Measurements from ENCODE around the gene ERRFI1.

Gene ERRFI1

DNA sequence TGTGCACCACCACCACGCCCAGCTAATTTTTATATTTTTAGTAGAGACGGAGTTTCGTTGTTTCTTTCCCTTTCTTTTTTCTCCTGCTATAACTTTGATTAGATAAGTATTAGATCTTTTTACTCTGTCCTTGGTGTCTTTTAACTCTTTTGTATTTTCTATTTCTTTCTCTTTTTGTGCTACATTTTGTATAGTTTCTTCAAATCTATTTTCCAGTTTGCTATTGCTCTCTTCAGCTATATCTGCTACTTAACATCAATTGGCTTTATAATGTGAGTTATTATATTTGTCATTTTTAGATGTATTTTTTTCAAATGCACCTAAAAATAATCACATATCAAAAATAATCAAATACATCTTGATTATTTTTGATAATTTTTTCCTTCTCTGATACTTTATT is 16.0 kb upstream of the ERRFI1 start:
- DNase-seq, result no peak

- DNase-seq, result no peak
Observed at GRCh38 chr1:8040586-8040985, 14.5 kb upstream of the ERRFI1 start.

GRCh38 chr1:8039071-8039470 is 13.0 kb upstream of the ERRFI1 start:
- no peak for DNase-seq

DNA sequence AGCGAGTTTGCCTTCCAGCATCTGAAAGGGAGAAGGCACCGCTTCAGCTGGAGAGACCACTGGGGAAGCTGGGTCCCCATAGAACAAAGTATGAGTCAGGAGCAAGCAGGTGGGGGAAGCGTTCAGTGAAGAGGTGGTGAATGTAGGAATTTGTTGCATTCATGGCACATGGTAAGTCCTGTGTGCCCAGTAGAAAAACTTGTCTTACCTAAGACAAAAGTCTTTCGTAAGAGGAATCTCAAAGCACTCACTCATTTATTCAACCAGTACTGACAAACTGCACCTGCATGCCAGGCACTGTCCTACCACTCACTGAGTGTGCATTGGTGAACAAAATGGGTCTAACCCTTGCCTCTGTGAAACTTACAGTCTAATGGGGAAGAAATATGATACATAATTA is 9.2 kb upstream of the ERRFI1 start:
- no peak for DNase-seq

GRCh38 chr1:8033322-8033721 is 7.2 kb upstream of the ERRFI1 start:
- DNase-seq, result no peak

- DNase-seq, result no peak
Observed at GRCh38 chr1:8032366-8032910, 6.3 kb upstream of the ERRFI1 start.

- no peak for DNase-seq
Observed at GRCh38 chr1:8031176-8031785, 5.2 kb upstream of the ERRFI1 start.

- DNase-seq, result no peak
Observed at GRCh38 chr1:8028571-8028910, 2.4 kb upstream of the ERRFI1 start.

- DNase-seq, result no peak
Observed at GRCh38 chr1:8027748-8028570, 1.9 kb upstream of the ERRFI1 start.

- no peak for DNase-seq
Observed at GRCh38 chr1:8026976-8027747, 1.1 kb upstream of the ERRFI1 start.

GRCh38 chr1:8025671-8026144 is 401 bp downstream of the ERRFI1 start:
- peak in 1 of 2 experiments; percentile 25 for DNase-seq

GRCh38 chr1:8025061-8025670 is 943 bp downstream of the ERRFI1 start:
- peak in 1 of 2 experiments; percentile 28 for DNase-seq

DNA sequence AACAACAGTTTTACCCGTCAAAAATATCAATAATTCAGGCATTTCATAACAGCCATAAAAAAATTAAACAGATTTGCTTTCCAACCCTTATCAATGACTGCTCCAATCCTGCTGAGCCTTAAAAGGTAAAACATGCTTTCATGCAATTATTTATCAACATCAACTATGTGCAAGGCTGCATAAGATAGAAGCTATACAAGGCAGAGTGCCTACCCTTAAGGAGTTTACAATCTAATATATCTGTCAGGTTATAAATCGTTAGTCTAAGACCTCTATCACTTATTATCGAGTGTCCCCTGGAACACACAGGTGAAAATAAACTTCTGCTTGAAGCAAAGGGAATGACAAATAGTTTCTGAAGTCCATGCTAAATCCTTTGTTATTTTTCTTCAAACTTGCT is 1.8 kb downstream of the ERRFI1 start:
- DNase-seq, result no peak

DNA sequence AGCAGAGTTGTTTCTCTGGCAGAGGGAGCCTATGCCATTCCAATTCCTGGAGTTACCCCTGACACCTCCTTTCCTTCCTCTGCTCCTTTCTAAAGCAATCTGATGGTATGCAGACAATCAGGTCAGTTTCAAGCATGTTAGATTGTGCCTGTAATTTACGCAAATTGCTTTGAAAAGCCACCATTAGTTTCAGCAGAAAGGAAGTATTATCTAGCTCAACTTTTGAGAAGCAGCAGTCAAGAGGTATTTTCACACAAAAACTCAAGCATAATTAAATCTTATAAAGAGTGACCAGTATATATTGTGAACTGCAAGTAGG is 2.2 kb downstream of the ERRFI1 start:
- DNase-seq, result no peak

GRCh38 chr1:8023287-8023994 is 2.7 kb downstream of the ERRFI1 start:
- DNase-seq, result no peak

GRCh38 chr1:8022395-8023286 is 3.5 kb downstream of the ERRFI1 start:
- DNase-seq, result no peak

DNA sequence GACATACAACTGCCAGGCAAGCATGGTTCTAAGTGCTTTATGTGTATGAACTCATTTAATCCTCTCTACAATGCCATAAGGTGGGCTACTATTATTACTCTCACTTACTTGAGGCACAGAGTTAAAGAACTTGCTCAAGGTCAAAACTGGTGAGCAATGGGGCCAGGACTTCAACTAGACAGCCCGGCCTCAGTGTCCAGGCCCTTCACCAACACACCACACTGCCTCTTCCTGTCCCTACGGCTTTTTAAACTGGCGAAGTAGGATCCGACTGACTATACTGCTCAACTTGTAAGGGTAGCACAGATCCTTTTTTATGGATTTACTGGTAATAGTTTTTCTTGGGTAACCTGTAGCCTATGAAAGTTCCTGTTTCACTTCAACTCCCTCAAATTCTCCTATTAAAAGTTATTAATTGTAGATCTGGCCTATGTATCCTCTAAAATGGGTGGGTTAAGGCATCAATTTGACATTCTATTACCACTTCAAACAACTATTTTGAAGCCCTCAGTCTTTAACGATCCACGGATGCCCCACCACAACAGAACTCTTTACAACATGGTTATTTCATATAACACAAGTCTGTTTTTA is 4.3 kb downstream of the ERRFI1 start:
- no peak for DNase-seq

DNA sequence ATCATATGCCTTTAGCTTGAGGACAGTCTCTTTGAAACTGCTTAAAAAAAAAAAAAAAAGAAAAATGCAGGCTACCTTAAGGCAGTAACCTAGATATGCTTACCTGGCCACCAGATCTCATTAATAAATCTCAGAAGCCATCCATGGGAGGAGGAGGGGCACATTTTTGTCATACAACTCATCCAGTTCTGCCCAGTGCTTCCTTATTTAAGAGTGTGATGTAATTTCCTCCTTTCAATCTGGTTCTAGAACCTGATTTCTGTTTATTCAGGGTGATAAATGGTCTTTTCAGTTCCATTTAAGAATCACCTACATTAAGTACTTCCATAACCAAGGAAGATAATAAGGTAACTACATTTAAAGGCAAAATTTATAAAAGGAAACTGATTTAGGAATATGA is 6.1 kb downstream of the ERRFI1 start:
- no peak for DNase-seq

DNA sequence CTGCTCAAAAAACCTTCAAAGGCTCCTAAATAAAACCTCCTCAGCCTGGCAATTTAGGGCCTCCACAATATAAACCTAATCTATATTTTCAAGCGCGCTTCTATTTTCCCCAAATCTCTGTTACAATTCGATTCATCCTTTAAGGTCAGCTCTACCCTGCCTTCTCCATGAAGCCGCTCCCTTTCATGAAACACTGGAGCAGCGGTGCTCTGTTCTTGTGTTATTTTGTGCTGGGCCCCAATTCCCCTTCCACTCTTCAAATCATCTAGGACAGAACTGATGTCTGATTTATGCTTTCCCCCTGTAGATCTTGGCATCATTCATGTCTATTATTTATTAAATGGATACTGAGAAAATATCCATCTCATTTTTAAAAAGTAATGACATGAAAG is 6.9 kb downstream of the ERRFI1 start:
- no peak for DNase-seq

- no peak for DNase-seq
Observed at GRCh38 chr1:8018492-8019228, 7.4 kb downstream of the ERRFI1 start.

Data from activated T-cell treated with anti-CD3 and anti-CD28 coated beads, Interleukin-2, amount 50 U/mL, for 48 hours (primary cell).